ENCODE measurements around the gene CHCHD3. TPM values are rescaled to one million over a fixed set of nuclear protein-coding genes. Genes with fewer than 3 reads are reported as not detected.

Gene CHCHD3
- total RNA-seq, 1 experiment from 2014 or later = 102 TPM

- POLR2A ChIA-PET = interaction anchor here (0.5 kb wide), 1 partner anchor 1207 kb away, joined by 5 read pairs; no protein-coding TSS in a partner anchor
- CTCF ChIA-PET = no interaction called here
- no TSS peak for BruUV-seq (replicated peaks)
Measured at GRCh38 chr7:133044722-133045473, 37.0 kb downstream of the CHCHD3 start.

DNA sequence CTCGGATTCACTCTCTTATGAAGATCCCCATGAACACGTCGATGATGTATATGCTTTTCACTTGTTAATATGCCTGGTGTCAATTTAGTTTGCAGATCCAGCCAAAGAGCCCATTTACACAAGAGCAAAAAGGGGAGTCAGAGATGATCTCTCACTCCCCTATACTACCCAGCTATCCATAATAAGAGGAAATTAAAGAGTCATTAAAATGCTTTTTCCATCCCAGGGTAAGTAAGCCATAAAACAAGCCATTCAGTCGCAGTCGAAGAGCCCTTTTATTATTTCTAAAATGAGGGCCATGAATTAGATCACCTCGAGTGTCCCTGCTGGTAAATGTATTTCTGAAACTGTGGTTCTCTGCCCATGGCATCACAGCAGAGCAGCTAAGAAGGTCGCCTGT, 41.2 kb downstream of the CHCHD3 start:
- Mint-ChIP-seq H3K4me1 (ENCODE audit: low read depth, unreplicated experiment) (no peaks in the 10 kb centered on the region), H3K27me3 (ENCODE audit: insufficient read depth, unreplicated experiment) (no peaks in the 10 kb centered on the region), H3K27ac (ENCODE audit: unreplicated experiment) (no peak overlapping the region), H3K36me3 (ENCODE audit: insufficient read depth, unreplicated experiment) (no peaks in the 10 kb centered on the region), H3K9me3 (ENCODE audit: unreplicated experiment) (no peaks in the 10 kb centered on the region), H3K4me3 (ENCODE audit: unreplicated experiment) (no peak overlapping the region)
- Histone ChIP-seq H3K9me3 (no peaks in the 10 kb centered on the region), H3K36me3 (ENCODE audit: control insufficient read depth, insufficient read depth, low read length) (no peaks in the 10 kb centered on the region), H3K27me3 (replicated peaks; ENCODE audit: control insufficient read depth, insufficient read depth, low read length) (no peaks in the 10 kb centered on the region), H3K4me1 (no peaks in the 10 kb centered on the region), H3K4me3 (ENCODE audit: low read depth, low read length) (no peak overlapping the region)
- TF ChIP-seq, protein P1, sequence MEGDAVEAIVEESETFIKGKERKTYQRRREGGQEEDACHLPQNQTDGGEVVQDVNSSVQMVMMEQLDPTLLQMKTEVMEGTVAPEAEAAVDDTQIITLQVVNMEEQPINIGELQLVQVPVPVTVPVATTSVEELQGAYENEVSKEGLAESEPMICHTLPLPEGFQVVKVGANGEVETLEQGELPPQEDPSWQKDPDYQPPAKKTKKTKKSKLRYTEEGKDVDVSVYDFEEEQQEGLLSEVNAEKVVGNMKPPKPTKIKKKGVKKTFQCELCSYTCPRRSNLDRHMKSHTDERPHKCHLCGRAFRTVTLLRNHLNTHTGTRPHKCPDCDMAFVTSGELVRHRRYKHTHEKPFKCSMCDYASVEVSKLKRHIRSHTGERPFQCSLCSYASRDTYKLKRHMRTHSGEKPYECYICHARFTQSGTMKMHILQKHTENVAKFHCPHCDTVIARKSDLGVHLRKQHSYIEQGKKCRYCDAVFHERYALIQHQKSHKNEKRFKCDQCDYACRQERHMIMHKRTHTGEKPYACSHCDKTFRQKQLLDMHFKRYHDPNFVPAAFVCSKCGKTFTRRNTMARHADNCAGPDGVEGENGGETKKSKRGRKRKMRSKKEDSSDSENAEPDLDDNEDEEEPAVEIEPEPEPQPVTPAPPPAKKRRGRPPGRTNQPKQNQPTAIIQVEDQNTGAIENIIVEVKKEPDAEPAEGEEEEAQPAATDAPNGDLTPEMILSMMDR (IDR thresholded peaks at IDR 0.05; ENCODE audit: insufficient read depth in 1 of 2, low read depth in 1 of 2, low read length in 1 of 2, severe bottlenecking in 1 of 2, unreplicated experiment in 1 of 2) = no peak
- DNase-seq = no peak
- intact Hi-C loops (cut with micrococcal nuclease; ENCODE audit: unreplicated experiment) = no loop called here
- ChIA-PET CTCF (no interaction called here), POLR2A (no interaction called here)
- BruUV-seq (replicated peaks) = no TSS peak

More at GRCh38 chr7:133044722-133045473, 37.0 kb downstream of the CHCHD3 start:
- no peaks in the 10 kb centered on the region for H3K27me3 Mint-ChIP-seq (ENCODE audit: insufficient read depth, unreplicated experiment)
- peaks cover 5% of the 10 kb centered on the region for H3K4me1 Mint-ChIP-seq (ENCODE audit: low read depth, unreplicated experiment)
- no peak overlapping the region for H3K4me3 Mint-ChIP-seq (ENCODE audit: unreplicated experiment)
- no peaks in the 10 kb centered on the region for H3K36me3 ChIP-seq (ENCODE audit: control insufficient read depth, insufficient read depth, low read length)
- no peak overlapping the region for H3K27ac Mint-ChIP-seq (ENCODE audit: unreplicated experiment)
- no peaks in the 10 kb centered on the region for H3K9me3 Mint-ChIP-seq (ENCODE audit: unreplicated experiment)
- no peaks in the 10 kb centered on the region for H3K36me3 Mint-ChIP-seq (ENCODE audit: insufficient read depth, unreplicated experiment)
- no peak for DNase-seq
- H3K9me3 ChIP-seq = no peaks in the 10 kb centered on the region
- no peaks in the 10 kb centered on the region for H3K27me3 ChIP-seq (replicated peaks; ENCODE audit: control insufficient read depth, insufficient read depth, low read length)
- intact Hi-C loops (cut with micrococcal nuclease; ENCODE audit: unreplicated experiment) = no loop called here
- no peak overlapping the region for H3K4me3 ChIP-seq (ENCODE audit: low read depth, low read length)
- TF ChIP-seq, protein P1 (IDR thresholded peaks at IDR 0.05; ENCODE audit: insufficient read depth in 1 of 2, low read depth in 1 of 2, low read length in 1 of 2, severe bottlenecking in 1 of 2, unreplicated experiment in 1 of 2) = no peak
- H3K4me1 ChIP-seq = peaks cover 10% of the 10 kb centered on the region; the same call in 1 of the 2 replicates

GRCh38 chr7:133040178-133040577, 41.7 kb downstream of the CHCHD3 start:
- no peaks in the 10 kb centered on the region for H3K27me3 ChIP-seq (replicated peaks; ENCODE audit: control insufficient read depth, insufficient read depth, low read length)
- Mint-ChIP-seq H3K9me3 (ENCODE audit: unreplicated experiment) (no peaks in the 10 kb centered on the region), H3K27ac (ENCODE audit: unreplicated experiment) (no peak overlapping the region), H3K27me3 (ENCODE audit: insufficient read depth, unreplicated experiment) (no peaks in the 10 kb centered on the region), H3K4me1 (ENCODE audit: low read depth, unreplicated experiment) (no peaks in the 10 kb centered on the region), H3K4me3 (ENCODE audit: unreplicated experiment) (no peak overlapping the region), H3K36me3 (ENCODE audit: insufficient read depth, unreplicated experiment) (no peaks in the 10 kb centered on the region)
- TF ChIP-seq, protein P1 (IDR thresholded peaks at IDR 0.05; ENCODE audit: insufficient read depth in 1 of 2, low read depth in 1 of 2, low read length in 1 of 2, severe bottlenecking in 1 of 2, unreplicated experiment in 1 of 2) = no peak
- H3K4me3 ChIP-seq (ENCODE audit: low read depth, low read length) = no peak overlapping the region
- BruUV-seq (replicated peaks) = no TSS peak
- intact Hi-C loops (cut with micrococcal nuclease; ENCODE audit: unreplicated experiment) = no loop called here
- no peak for DNase-seq
- H3K4me1 ChIP-seq = no peaks in the 10 kb centered on the region
- POLR2A ChIA-PET = no interaction called here
- no peaks in the 10 kb centered on the region for H3K9me3 ChIP-seq
- no peaks in the 10 kb centered on the region for H3K36me3 ChIP-seq (ENCODE audit: control insufficient read depth, insufficient read depth, low read length)
- CTCF ChIA-PET = no interaction called here
